ENCODE results near the gene ATP11B. TPM values are rescaled to one million over a fixed set of nuclear protein-coding genes. Genes with fewer than 3 reads are reported as not detected.

The ATP11B gene
- total RNA-seq, 3 donors from 2014 or later: 70.8 to 92.8 (median 77.3) TPM

DNA sequence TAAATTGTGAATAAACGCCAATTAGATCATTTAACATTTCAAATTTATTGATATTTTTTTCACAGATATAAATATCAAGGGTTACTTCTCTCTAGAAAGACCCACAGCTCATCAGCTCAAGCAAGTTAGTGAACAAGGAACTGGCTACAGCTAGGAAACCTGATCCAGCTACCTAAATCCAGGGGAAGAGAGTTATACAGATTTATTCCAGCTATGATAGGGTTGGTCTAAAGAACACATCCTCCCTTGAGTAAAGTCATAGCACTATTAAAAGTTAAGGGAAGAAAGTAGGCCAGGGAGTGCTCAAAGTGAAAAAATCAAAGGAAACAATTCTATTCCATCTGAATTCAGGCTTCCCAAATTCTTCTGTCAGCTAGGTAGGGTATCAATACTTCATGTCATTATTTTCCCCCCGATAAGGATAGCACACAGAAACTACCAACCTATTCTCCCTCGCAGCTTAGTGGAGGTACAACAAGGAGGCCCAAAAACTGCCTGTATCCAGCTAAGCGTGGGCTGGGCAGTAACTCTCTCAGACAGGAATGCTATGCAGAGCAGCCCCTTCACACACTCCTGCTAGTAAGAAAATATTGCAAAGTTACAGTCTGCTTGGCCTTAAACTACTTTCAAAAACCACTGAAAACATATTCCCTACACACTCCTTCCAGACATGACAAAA lies 143.1 kb downstream of the ATP11B start:
- Histone ChIP-seq H3K27me3 (no peaks in the 10 kb centered on the region), H3K27ac (no peak overlapping the region), H3K36me3 (no peaks in the 10 kb centered on the region), H3K9me3 (peaks cover 0 to 17% of the 10 kb centered on the region in 2 donors), H3K4me3 (no peak overlapping the region), H3K4me1 (no peaks in the 10 kb centered on the region)
- no peak for TF ChIP-seq POLR2AphosphoS5 (IDR thresholded peaks at IDR 0.05)
- TF ChIP-seq, protein P1, sequence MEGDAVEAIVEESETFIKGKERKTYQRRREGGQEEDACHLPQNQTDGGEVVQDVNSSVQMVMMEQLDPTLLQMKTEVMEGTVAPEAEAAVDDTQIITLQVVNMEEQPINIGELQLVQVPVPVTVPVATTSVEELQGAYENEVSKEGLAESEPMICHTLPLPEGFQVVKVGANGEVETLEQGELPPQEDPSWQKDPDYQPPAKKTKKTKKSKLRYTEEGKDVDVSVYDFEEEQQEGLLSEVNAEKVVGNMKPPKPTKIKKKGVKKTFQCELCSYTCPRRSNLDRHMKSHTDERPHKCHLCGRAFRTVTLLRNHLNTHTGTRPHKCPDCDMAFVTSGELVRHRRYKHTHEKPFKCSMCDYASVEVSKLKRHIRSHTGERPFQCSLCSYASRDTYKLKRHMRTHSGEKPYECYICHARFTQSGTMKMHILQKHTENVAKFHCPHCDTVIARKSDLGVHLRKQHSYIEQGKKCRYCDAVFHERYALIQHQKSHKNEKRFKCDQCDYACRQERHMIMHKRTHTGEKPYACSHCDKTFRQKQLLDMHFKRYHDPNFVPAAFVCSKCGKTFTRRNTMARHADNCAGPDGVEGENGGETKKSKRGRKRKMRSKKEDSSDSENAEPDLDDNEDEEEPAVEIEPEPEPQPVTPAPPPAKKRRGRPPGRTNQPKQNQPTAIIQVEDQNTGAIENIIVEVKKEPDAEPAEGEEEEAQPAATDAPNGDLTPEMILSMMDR (IDR thresholded peaks at IDR 0.05): no peak
- TF ChIP-seq POLR2A (IDR thresholded peaks at IDR 0.05): no peak
- no peak for DNase-seq (ENCODE audit: low spot score in 2 of 2)
- intact Hi-C loops (cut with DNase I; ENCODE audit: low total_unique reads): no loop called here

- Histone ChIP-seq H3K9me3 (peaks cover 0 to 12% of the 10 kb centered on the region in 2 donors), H3K27me3 (no peaks in the 10 kb centered on the region), H3K4me1 (no peaks in the 10 kb centered on the region), H3K4me3 (no peak overlapping the region), H3K27ac (no peak overlapping the region), H3K36me3 (no peaks in the 10 kb centered on the region)
- intact Hi-C loops (cut with DNase I; ENCODE audit: low total_unique reads): no loop called here
- no peak for DNase-seq (ENCODE audit: low spot score in 2 of 2)
- TF ChIP-seq, protein P1 (IDR thresholded peaks at IDR 0.05): no peak
- TF ChIP-seq POLR2A (IDR thresholded peaks at IDR 0.05) (no peak), POLR2AphosphoS5 (IDR thresholded peaks at IDR 0.05) (no peak)
Observed at GRCh38 chr3:182936918-182937285, 143.6 kb downstream of the ATP11B start.

DNA sequence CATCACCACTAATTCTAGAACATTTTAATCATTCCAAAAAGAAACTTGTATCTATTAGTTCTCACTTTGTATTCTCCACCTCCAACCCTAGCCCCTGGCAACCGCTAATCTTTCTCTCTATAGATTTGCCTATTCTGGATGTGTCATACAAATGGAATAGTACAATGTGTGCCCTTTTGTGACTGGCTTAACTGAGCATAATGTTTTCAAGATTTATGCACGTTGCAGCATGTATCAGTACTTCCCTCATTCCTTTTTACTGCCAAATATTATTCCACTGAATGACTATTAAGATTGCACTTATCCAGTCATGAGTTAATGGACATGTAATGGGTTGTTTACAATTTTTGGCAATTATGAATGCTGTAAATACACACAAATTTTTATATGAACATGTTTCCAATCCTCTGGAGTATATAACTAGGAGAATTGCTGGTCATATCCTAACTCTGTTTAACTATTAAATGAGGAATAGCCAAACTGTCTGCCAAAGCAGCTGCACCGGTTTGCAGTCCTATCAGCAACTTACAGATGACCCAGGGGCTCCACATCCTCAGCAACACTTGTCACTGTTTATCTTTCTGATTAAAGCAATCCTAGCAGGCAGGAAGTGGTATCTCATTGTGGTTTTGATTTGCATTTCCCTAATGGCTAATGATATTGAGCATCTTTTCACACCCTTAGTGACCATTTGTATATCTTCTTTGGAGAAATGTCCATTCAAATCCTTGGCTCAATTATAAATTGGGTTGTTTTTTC lies 144.2 kb downstream of the ATP11B start:
- H3K36me3 ChIP-seq: no peaks in the 10 kb centered on the region
- no peak for DNase-seq (ENCODE audit: low spot score in 2 of 2)
- TF ChIP-seq, protein P1 (IDR thresholded peaks at IDR 0.05): no peak
- no peak for TF ChIP-seq POLR2A (IDR thresholded peaks at IDR 0.05)
- no peak for TF ChIP-seq POLR2AphosphoS5 (IDR thresholded peaks at IDR 0.05)
- H3K4me1 ChIP-seq: no peaks in the 10 kb centered on the region
- H3K9me3 ChIP-seq: peaks cover 0 to 6% of the 10 kb centered on the region in 2 donors
- intact Hi-C loops (cut with DNase I; ENCODE audit: low total_unique reads): no loop called here
- no peak overlapping the region for H3K4me3 ChIP-seq
- H3K27ac ChIP-seq: no peak overlapping the region
- H3K27me3 ChIP-seq: no peaks in the 10 kb centered on the region

DNA sequence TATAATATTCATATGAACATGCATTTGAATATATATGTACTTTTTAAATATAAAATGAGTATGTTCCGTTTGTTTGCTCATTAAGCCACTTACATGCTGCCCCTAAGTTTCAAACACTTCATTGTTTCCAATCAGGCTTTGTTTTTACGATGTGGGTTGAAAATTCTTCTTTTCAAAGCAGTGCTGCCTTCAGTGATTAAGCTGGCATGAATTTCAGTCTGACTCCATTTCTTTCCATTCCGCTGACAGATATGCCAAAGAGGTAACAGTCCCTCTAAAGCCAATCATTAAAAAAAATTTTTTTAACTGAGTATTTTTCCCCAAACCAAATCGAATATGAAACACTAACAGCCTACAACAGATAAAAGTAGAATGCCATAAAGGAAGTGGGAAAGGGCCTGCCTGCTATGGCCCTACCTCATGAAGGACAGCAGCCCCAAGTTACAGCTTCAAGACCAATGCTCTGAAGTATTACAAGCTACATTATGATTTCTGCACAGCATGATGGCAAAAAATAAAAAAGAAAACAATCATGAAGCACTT lies 147.0 kb downstream of the ATP11B start:
- no peak for DNase-seq (ENCODE audit: low spot score in 2 of 2)
- Histone ChIP-seq H3K4me1 (no peaks in the 10 kb centered on the region), H3K4me3 (no peak overlapping the region), H3K9me3 (no peaks in the 10 kb centered on the region), H3K27ac (no peak overlapping the region), H3K36me3 (no peaks in the 10 kb centered on the region), H3K27me3 (no peaks in the 10 kb centered on the region)
- intact Hi-C loops (cut with DNase I; ENCODE audit: low total_unique reads): no loop called here
- TF ChIP-seq, protein P1 (IDR thresholded peaks at IDR 0.05): no peak

DNA sequence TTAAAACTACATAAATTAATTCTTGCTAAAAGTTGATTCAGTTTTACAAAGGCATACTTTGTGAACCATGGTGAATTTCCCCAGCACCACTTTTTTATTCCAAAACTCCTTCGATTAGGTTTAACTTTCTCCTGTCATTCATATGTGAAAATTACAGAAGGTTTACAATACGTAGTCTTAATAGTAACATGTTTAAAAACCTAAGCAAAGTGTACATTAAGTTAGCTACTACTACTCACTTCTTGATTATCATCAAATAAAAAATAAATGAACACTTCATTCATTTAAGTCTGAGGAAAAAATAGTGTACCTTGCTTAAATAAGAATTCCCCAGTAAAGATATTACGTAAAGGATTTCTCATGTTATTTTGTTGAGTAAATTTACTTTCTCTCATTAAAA lies 148.4 kb downstream of the ATP11B start:
- TF ChIP-seq, protein P1 (IDR thresholded peaks at IDR 0.05): no peak
- TF ChIP-seq POLR2A (IDR thresholded peaks at IDR 0.05) (no peak), POLR2AphosphoS5 (IDR thresholded peaks at IDR 0.05) (no peak)
- H3K27ac ChIP-seq: no peak overlapping the region
- H3K4me3 ChIP-seq: no peak overlapping the region
- H3K27me3 ChIP-seq: no peaks in the 10 kb centered on the region
- intact Hi-C loops (cut with DNase I; ENCODE audit: low total_unique reads): no loop called here
- DNase-seq (ENCODE audit: low spot score in 2 of 2): no peak
- H3K9me3 ChIP-seq: no peaks in the 10 kb centered on the region
- no peaks in the 10 kb centered on the region for H3K36me3 ChIP-seq
- no peaks in the 10 kb centered on the region for H3K4me1 ChIP-seq

All from breast epithelium (tissue), 4 donors.